NT2/D1 (cell line): ENCODE results near the gene FKBP5.
"Not testable (repeated sequence)": the region's sequence is repeated elsewhere in the genome, so short reads cannot be mapped to it uniquely, and the experiment has no call there.

Source experiments
- DNase-seq: peaks from one replicate; pipeline ENCODE4 v3.0.0-alpha.2; 2011; ENCODE audit warnings: low read depth, low spot score
- H3K27me3 ChIP-seq: 2 replicates; pipeline ENCODE4 v1.6.0; 2011; ENCODE audit warnings: mild to moderate bottlenecking; ENCODE audit not compliant: insufficient read length, insufficient read depth
- H3K36me3 ChIP-seq: 2 replicates; pipeline ENCODE4 v1.6.1; 2011; ENCODE audit warnings: mild to moderate bottlenecking, low read length, mixed read lengths; ENCODE audit not compliant: insufficient read depth, insufficient read length
- H3K4me1 ChIP-seq: 2 replicates; pipeline ENCODE4 v1.5.1; 2011; ENCODE audit not compliant: insufficient read depth, insufficient read length
- H3K4me3 ChIP-seq: 2 replicates; pipeline ENCODE4 v1.5.1; 2011; ENCODE audit warnings: low read depth; ENCODE audit not compliant: insufficient read length
- H3K9ac ChIP-seq: 2 replicates; pipeline ENCODE4 v1.6.0; 2011; ENCODE audit warnings: low read depth; ENCODE audit not compliant: insufficient read length
- H3K9me3 ChIP-seq: 2 replicates; pipeline ENCODE4 v1.5.1; 2011; ENCODE audit warnings: mild to moderate bottlenecking, low read length; ENCODE audit not compliant: insufficient read depth
- SUZ12 ChIP-seq: IDR thresholded peaks from 2 replicates; pipeline ENCODE4 v1.6.1; 2011; ENCODE audit not compliant: insufficient read length, insufficient read depth; ENCODE audit errors: extremely low read depth
- YY1 ChIP-seq: IDR thresholded peaks from 2 replicates; pipeline ENCODE4 v1.6.1; 2011; ENCODE audit not compliant: insufficient read length, insufficient read depth
- ZNF274 ChIP-seq: IDR thresholded peaks from 2 replicates; pipeline ENCODE4 v1.6.1; 2011; ENCODE audit warnings: mild to moderate bottlenecking, low read depth, low read length

Gene FKBP5

DNA sequence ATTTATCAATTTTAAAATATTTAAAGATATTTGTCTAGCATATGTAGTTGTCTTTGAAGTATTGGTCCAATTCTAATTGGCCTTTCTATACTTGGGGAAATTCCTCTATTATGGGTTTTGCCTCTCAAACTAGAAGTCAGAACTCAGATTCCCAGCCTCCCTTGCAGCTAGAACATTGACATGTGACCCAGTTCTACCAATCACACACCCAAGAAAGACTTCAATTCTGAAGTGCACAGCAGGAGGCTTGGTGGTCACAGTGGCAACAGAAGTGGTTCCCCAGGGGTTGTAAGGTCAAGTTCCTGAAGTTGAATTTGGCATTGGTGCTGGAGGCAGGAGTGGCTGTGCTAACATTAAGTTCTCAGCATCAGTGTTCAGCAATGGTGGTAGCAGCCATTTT is 14.8 kb upstream of the FKBP5 start:
- no peak for DNase-seq
- Histone ChIP-seq H3K4me1 (no peaks in the 10 kb centered on the region), H3K27me3 (no peaks in the 10 kb centered on the region), H3K9me3 (peaks cover 7% of the 10 kb centered on the region; the same call in 1 of the 2 replicates), H3K4me3 (no peak overlapping the region), H3K36me3 (no peaks in the 10 kb centered on the region), H3K9ac (no peak overlapping the region)
- TF ChIP-seq YY1, result no peak
- no peak for TF ChIP-seq ZNF274
- TF ChIP-seq SUZ12, result no peak

DNA sequence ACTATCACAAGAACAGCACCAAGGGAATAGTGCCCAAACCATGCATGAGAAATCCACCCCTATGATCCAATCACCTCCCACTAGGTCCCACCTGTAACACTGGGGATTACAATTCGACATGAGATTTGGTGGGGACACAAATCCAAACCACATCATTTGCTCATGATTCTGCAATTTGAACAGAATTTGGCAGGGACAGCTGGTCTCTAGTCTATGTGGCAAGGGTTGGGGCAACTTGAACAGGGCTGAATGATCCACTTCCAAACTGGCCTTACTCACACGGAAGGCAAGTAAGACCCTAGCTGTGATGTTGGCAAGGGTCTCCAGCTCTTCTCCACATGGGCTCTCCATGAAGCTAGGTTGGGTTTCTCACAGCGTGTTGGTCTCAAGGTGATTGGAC is 10.1 kb upstream of the FKBP5 start:
- Histone ChIP-seq H3K4me3 (no peak overlapping the region), H3K9ac (no peak overlapping the region), H3K9me3 (peaks cover 7% of the 10 kb centered on the region; the same call in 1 of the 2 replicates), H3K36me3 (no peaks in the 10 kb centered on the region), H3K4me1 (no peaks in the 10 kb centered on the region), H3K27me3 (no peaks in the 10 kb centered on the region)
- DNase-seq, result no peak
- TF ChIP-seq ZNF274 (no peak), SUZ12 (no peak), YY1 (no peak)

DNA sequence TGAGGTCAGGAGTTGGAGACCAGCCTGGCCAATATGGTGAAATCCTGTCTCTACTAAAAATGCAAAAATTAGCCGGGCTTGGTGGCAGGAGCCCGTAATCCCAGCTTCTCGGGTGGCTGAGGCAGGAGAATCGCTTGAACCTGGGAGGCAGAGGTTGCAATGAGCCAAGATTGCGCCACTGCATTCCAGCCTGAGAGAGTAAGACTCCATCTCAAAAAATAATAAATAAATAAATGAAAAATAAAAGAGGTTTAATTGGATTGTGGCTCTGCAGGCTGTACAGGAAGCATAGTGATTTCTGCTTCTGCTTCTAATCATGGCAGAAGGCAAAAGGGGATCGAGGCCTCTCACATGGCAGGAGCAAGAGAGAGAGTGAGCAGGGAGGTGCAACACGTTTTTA is 9.7 kb upstream of the FKBP5 start:
- DNase-seq, H3K9ac ChIP-seq, H3K27me3 ChIP-seq, H3K4me3 ChIP-seq, H3K9me3 ChIP-seq, H3K4me1 ChIP-seq, H3K36me3 ChIP-seq: not testable (repeated sequence)

DNA sequence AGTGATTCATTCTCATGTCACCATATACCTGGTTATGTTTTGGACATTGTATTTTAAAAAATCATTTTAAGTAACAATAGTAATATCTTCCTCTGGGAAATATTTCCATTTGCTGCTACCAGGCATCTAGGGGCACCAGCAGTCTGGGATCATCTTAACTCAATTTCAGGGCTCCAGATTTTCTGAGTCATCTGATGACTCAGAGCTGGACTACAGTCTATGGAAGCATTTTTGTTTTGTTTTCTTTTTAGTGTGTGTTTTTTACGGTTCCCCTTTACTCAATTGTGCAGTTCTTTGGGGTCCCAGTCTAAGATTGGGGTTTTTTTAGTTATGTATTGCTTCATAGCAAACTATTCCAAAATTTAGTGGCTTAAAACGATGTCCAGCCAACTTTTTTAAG is 5.7 kb upstream of the FKBP5 start:
- Histone ChIP-seq H3K9me3 (no peaks in the 10 kb centered on the region), H3K9ac (no peak overlapping the region), H3K36me3 (no peaks in the 10 kb centered on the region), H3K4me3 (no peak overlapping the region), H3K4me1 (no peaks in the 10 kb centered on the region), H3K27me3 (no peaks in the 10 kb centered on the region)
- TF ChIP-seq YY1 (no peak), ZNF274 (no peak), SUZ12 (no peak)
- DNase-seq, result no peak

DNA sequence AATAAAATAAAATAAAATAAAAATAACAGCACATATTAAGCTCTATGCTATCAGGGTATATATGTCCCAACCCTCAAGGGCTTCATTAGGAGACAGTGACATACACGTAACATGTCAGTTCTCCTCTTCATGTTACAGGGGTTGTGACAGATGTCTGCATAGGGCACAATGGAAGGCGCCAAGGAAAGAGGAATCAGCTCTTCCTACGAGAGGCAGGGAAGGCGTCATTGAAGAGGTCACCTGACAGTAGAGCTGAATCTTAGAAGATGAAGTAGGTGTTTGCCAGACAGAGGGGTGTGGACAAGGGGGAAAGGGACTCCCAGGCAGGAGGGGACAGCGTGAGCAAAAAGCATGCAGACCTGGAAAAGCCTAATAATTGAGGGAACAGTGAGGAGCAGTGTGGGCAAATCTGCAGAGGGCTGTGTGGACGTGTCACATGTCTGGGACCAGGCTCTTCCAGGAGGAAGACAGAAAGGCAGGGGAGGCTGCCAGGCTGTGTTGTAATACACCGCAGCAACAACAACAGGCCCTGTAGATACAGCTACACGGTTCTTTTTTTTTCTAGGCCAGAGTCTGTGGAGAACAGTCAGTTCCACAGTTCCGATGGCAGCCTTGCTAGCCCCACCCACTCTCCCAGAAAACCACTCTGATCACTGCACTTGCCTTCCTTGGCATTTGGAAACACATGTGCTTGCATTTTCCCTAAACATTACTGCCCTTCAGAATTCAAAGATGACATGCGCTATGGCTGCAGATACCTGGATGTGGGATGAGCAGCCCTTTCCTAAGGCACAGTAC is 2.5 kb upstream of the FKBP5 start:
- no peak for DNase-seq

DNA sequence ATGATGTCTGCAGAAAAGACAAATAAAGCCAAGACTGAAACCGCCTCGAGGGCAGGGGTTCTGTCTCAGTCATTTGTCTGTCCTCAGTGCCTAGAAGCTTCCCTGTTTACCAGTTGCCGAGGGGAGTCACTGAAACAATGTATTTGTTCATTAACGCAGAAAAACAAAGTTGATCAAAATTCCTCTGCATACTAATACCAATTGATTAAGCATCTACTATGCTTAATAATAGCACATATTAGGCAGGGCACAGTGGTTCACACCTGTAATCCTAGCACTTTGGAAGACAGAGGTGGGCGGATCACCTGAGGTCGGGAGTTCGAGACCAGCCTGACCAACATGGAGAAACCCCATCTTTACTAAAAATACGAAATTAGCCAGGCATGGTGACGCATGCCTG is 1.8 kb upstream of the FKBP5 start:
- H3K36me3 ChIP-seq, result no peaks in the 10 kb centered on the region
- no peaks in the 10 kb centered on the region for H3K27me3 ChIP-seq
- no peak for TF ChIP-seq ZNF274
- no peak for TF ChIP-seq SUZ12
- no peak for TF ChIP-seq YY1
- no peak overlapping the region for H3K9ac ChIP-seq
- no peaks in the 10 kb centered on the region for H3K9me3 ChIP-seq
- no peaks in the 10 kb centered on the region for H3K4me1 ChIP-seq
- H3K4me3 ChIP-seq, result no peak overlapping the region
- no peak for DNase-seq

More for the DNA sequence above, 2.5 kb upstream of the FKBP5 start:
- no peaks in the 10 kb centered on the region for H3K4me1 ChIP-seq
- H3K36me3 ChIP-seq, result no peaks in the 10 kb centered on the region
- H3K9ac ChIP-seq, result no peak overlapping the region
- TF ChIP-seq ZNF274 (no peak), SUZ12 (no peak), YY1 (no peak)
- H3K9me3 ChIP-seq, result no peaks in the 10 kb centered on the region
- H3K27me3 ChIP-seq, result no peaks in the 10 kb centered on the region
- H3K4me3 ChIP-seq, result no peak overlapping the region

DNA sequence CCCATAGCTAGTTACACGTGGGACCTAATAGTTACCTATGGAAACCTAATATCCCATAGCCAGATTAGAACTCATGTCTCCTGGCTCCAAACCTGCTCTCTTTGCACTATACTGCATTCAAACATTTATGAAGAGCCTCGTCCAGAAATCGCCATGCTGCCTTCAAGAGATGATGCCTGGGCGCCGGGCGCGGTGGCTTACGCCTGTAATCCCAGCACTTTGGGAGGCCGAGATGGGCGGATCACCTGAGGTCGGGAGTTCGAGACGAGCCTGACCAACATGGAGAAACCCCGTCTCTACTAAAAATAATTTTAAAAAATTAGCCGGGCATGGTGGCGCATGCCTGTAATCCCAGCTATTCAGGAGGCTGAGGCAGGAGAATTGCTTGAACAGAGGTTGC is 1.3 kb upstream of the FKBP5 start:
- not testable (repeated sequence) for DNase-seq, H3K9ac ChIP-seq, H3K4me3 ChIP-seq, H3K27me3 ChIP-seq, H3K9me3 ChIP-seq, H3K36me3 ChIP-seq, H3K4me1 ChIP-seq
